Sigmoid colon (tissue), 7 donors: Measurements from ENCODE around the gene CPT1C. TPM values are rescaled to one million over a fixed set of nuclear protein-coding genes. Genes with fewer than 3 reads are reported as not detected.

ENCODE experiments used
- DNase-seq: peaks from one replicate; pipeline ENCODE4 v3.0.0-alpha.2; 2019
- H3K27ac ChIP-seq, 4 donors: fragments of 200-600 bp; sonication (generic); one replicate each; pipeline ENCODE4 v1.5.1; 2016 to 2019; ENCODE audit warnings: mild to moderate bottlenecking in 1 of 4
- H3K27me3 ChIP-seq, 3 donors: fragments of 200-600 bp; sonication (generic); one replicate each; pipeline ENCODE4 v1.5.1; 2019; ENCODE audit warnings: mild to moderate bottlenecking in 1 of 3
- H3K36me3 ChIP-seq, 4 donors: fragments of 200-600 bp; sonication (generic); one replicate each; pipeline ENCODE4 v1.5.1; 2016 to 2019
- H3K4me1 ChIP-seq, 4 donors: fragments of 200-600 bp; sonication (generic); one replicate each; pipeline ENCODE4 v1.5.1; 2017 to 2019
- H3K4me3 ChIP-seq, 4 donors: fragments of 200-600 bp; sonication (generic); one replicate each; pipeline ENCODE4 v1.5.1; 2017 to 2019; ENCODE audit warnings: mild to moderate bottlenecking in 2 of 4, moderate library complexity in 1 of 4
- H3K9me3 ChIP-seq, 4 donors: fragments of 200-600 bp in 3 of 4; sonication (generic) in 3 of 4; one replicate each; pipeline versions ENCODE4 v1.5.1 to v1.6.1; 2013 to 2019
- CTCF ChIP-seq, 4 experiments: fragments of 450-650 bp in 3 of 4; fragments of 200-600 bp in 1 of 4; IDR thresholded peaks; one replicate each; pipeline ENCODE4 v1.5.1; 2016 to 2019; ENCODE audit warnings: antibody characterized with exemption in 4 of 4, mild to moderate bottlenecking in 3 of 4, moderate library complexity in 2 of 4
- EP300 ChIP-seq, 4 donors: sonication (generic); formaldehyde crosslinking; IDR thresholded peaks; one replicate each; pipeline ENCODE4 v1.6.1; 2017; ENCODE audit warnings: antibody characterized with exemption in 4 of 4
- POLR2A ChIP-seq, 2 donors: fragments of 450-650 bp; IDR thresholded peaks; one replicate each; pipeline ENCODE4 v1.6.1; 2016; ENCODE audit warnings: antibody characterized with exemption in 2 of 2, mild to moderate bottlenecking in 2 of 2, moderate library complexity in 2 of 2
- POLR2AphosphoS5 ChIP-seq, 4 donors: sonication (generic); formaldehyde crosslinking; IDR thresholded peaks; one replicate each; pipeline ENCODE4 v1.6.1; 2017; ENCODE audit warnings: antibody characterized with exemption in 4 of 4
- WGBS, 2 donors: extraction: QIAGEN DNeasy Blood & Tissue Kit; methylation state at CpG; one replicate each; pipeline ENCODE4 v1.1.7; 2013; 5-methylcytosine and 5-hydroxymethylcytosine counted together
- intact Hi-C: fragments of 100-400 bp; cut with DNase I; formaldehyde crosslinking; loops from one replicate; pipeline ENCODE4 v1.15.1; 2023
- polyA plus RNA-seq, 3 donors: library from polyadenylated mRNA; stranded (reverse); fragments of 200-250 nt; gene quantifications; one replicate each; pipeline ENCODE4 v1.2.3, GENCODE V29; 2013
- total RNA-seq, 4 donors: library from RNA; depleted of rRNA; stranded (reverse); fragments of >200 nt; gene quantifications; one replicate each; pipeline ENCODE4 v1.1.0, GENCODE V29; 2016
- donor health status: healthy with polysubstance abuse.
- donor health status: Bipolar disorder and iron deficiency.
- donor health status: healthy.

The CPT1C gene
- total and polyA plus RNA-seq, 7 donors: 0.69 to 28.5 (median 3.9) TPM

- H3K4me1 ChIP-seq: no peaks in the 10 kb centered on the region
- intact Hi-C loops: no loop called here
- H3K36me3 ChIP-seq: peaks cover 58 to 96% (median 84%) of the 10 kb centered on the region in 4 donors
- H3K9me3 ChIP-seq: no peaks in the 10 kb centered on the region
- no peak overlapping the region for H3K27ac ChIP-seq
- no peaks in the 10 kb centered on the region for H3K27me3 ChIP-seq
- no peak for DNase-seq
- 90 to 91% methylated on average over 23 of the region's 23 CpGs for WGBS, 2 donors
- no peak overlapping the region for H3K4me3 ChIP-seq
- TF ChIP-seq EP300 (IDR thresholded peaks at IDR 0.05): no peak
- no peak for TF ChIP-seq CTCF (IDR thresholded peaks at IDR 0.05)
- no peak for TF ChIP-seq POLR2AphosphoS5 (IDR thresholded peaks at IDR 0.05)
- TF ChIP-seq POLR2A (IDR thresholded peaks at IDR 0.05): no peak
Observed at GRCh38 chr19:49655570-49656455, 35.1 kb upstream of the CPT1C start.

- no peak for DNase-seq
- H3K4me1 ChIP-seq: no peaks in the 10 kb centered on the region
- H3K4me3 ChIP-seq: no peak overlapping the region
- no peaks in the 10 kb centered on the region for H3K9me3 ChIP-seq
- TF ChIP-seq POLR2A (IDR thresholded peaks at IDR 0.05) (no peak), EP300 (IDR thresholded peaks at IDR 0.05) (no peak), POLR2AphosphoS5 (IDR thresholded peaks at IDR 0.05) (no peak), CTCF (IDR thresholded peaks at IDR 0.05) (no peak)
- WGBS, 2 donors: 91 to 94% methylated on average over 17 of the region's 17 CpGs
- no peaks in the 10 kb centered on the region for H3K27me3 ChIP-seq
- intact Hi-C loops: no loop called here
- no peak overlapping the region for H3K27ac ChIP-seq
- peaks cover 58 to 96% (median 83%) of the 10 kb centered on the region in 4 donors for H3K36me3 ChIP-seq
Observed at GRCh38 chr19:49656456-49657109, 34.3 kb upstream of the CPT1C start.

GRCh38 chr19:49657493-49658138 is 33.3 kb upstream of the CPT1C start:
- DNase-seq: no peak
- intact Hi-C loops: no loop called here
- no peaks in the 10 kb centered on the region for H3K4me1 ChIP-seq
- H3K9me3 ChIP-seq: no peaks in the 10 kb centered on the region
- H3K4me3 ChIP-seq: no peak overlapping the region
- H3K27me3 ChIP-seq: no peaks in the 10 kb centered on the region
- TF ChIP-seq EP300 (IDR thresholded peaks at IDR 0.05): no peak
- TF ChIP-seq POLR2AphosphoS5 (IDR thresholded peaks at IDR 0.05): no peak
- TF ChIP-seq POLR2A (IDR thresholded peaks at IDR 0.05): no peak
- no peak for TF ChIP-seq CTCF (IDR thresholded peaks at IDR 0.05)
- H3K27ac ChIP-seq: no peak overlapping the region
- WGBS, 2 donors: 92 to 94% methylated on average over 22 of the region's 22 CpGs
- peaks cover 61 to 100% (median 88%) of the 10 kb centered on the region in 4 donors for H3K36me3 ChIP-seq

GRCh38 chr19:49658139-49658517 is 32.8 kb upstream of the CPT1C start:
- no peak for TF ChIP-seq CTCF (IDR thresholded peaks at IDR 0.05)
- TF ChIP-seq POLR2AphosphoS5 (IDR thresholded peaks at IDR 0.05): no peak
- no peak for TF ChIP-seq POLR2A (IDR thresholded peaks at IDR 0.05)
- TF ChIP-seq EP300 (IDR thresholded peaks at IDR 0.05): no peak
- intact Hi-C loops: no loop called here
- no peak overlapping the region for H3K27ac ChIP-seq
- 89% methylated on average over 15 of the region's 15 CpGs for WGBS, 2 donors
- H3K36me3 ChIP-seq: peaks cover 58 to 100% (median 86%) of the 10 kb centered on the region in 4 donors
- no peak overlapping the region for H3K4me3 ChIP-seq
- H3K4me1 ChIP-seq: no peaks in the 10 kb centered on the region
- H3K27me3 ChIP-seq: no peaks in the 10 kb centered on the region
- H3K9me3 ChIP-seq: no peaks in the 10 kb centered on the region
- DNase-seq: no peak
